ENCODE measurements around the gene NME5.

- TF ChIP-seq POLR2A (IDR thresholded peaks at IDR 0.05; ENCODE audit: borderline replicate concordance, extremely low read depth, insufficient read depth, insufficient read length) (no peak), MAX (IDR thresholded peaks at IDR 0.05) (no peak), CTCF (IDR thresholded peaks at IDR 0.05 in 2 of 3, conservative IDR thresholded peaks at IDR 0.05 in 1 of 3; ENCODE audit: borderline replicate concordance in 1 of 3, insufficient read depth in 1 of 3, low read depth in 2 of 3, low read length in 2 of 3) (no peak), RAD21 (IDR thresholded peaks at IDR 0.05; ENCODE audit: low read depth) (no peak), YY1 (IDR thresholded peaks at IDR 0.05; ENCODE audit: extremely low read depth, insufficient replicate concordance, low read depth, low read length) (peak; percentile 36), FOSL1 (IDR thresholded peaks at IDR 0.05; ENCODE audit: low read depth) (peak; percentile 57), ZFX (IDR thresholded peaks at IDR 0.05) (no peak)
These were observed 9.6 kb upstream of the NME5 start for GRCh38 chr5:138148811-138149210.

All from HCT116 (cell line).